ES-I3 (cell line): ENCODE data around the gene CAMTA1.

Source experiments
- H3K36me3 ChIP-seq: 2 replicates; pipeline ENCODE4 v1.6.1; 2013; ENCODE audit warnings: mild to moderate bottlenecking, low read length, control low read depth, moderate library complexity; ENCODE audit not compliant: insufficient read depth
- H3K4me1 ChIP-seq: 2 replicates; pipeline ENCODE4 v1.6.1; 2013; ENCODE audit warnings: mild to moderate bottlenecking, control low read depth, low read length; ENCODE audit not compliant: insufficient read depth
- H3K9ac ChIP-seq: 2 replicates; pipeline ENCODE4 v1.6.1; 2013; ENCODE audit warnings: low read depth, mild to moderate bottlenecking, low read length, moderate library complexity
- H3K9me3 ChIP-seq: 2 replicates; pipeline ENCODE4 v1.6.1; 2013; ENCODE audit warnings: mild to moderate bottlenecking, low read length, moderate library complexity; ENCODE audit not compliant: control insufficient read depth, insufficient read depth

Gene CAMTA1

GRCh38 chr1:7172804-7173203 lies 387.6 kb downstream of the CAMTA1 start:
- Histone ChIP-seq H3K4me1 (no peaks in the 10 kb centered on the region), H3K9ac (no peak overlapping the region), H3K9me3 (peaks cover 5% of the 10 kb centered on the region; the same call in 1 of the 2 replicates), H3K36me3 (no peaks in the 10 kb centered on the region)

- Histone ChIP-seq H3K36me3 (no peaks in the 10 kb centered on the region), H3K9me3 (peaks cover 5% of the 10 kb centered on the region; the same call in 1 of the 2 replicates), H3K4me1 (peaks cover 5% of the 10 kb centered on the region), H3K9ac (no peak overlapping the region)
Measured at GRCh38 chr1:7174561-7174960, 389.3 kb downstream of the CAMTA1 start.

GRCh38 chr1:7174980-7175906 lies 390.0 kb downstream of the CAMTA1 start:
- peaks cover 5% of the 10 kb centered on the region; the same call in 1 of the 2 replicates for H3K9me3 ChIP-seq
- H3K36me3 ChIP-seq: no peaks in the 10 kb centered on the region
- H3K9ac ChIP-seq: no peak overlapping the region
- H3K4me1 ChIP-seq: peaks cover 5% of the 10 kb centered on the region

GRCh38 chr1:7177021-7177420 lies 391.8 kb downstream of the CAMTA1 start:
- no peak overlapping the region for H3K9ac ChIP-seq
- H3K4me1 ChIP-seq: peaks cover 5% of the 10 kb centered on the region
- H3K9me3 ChIP-seq: peaks cover 5% of the 10 kb centered on the region; the same call in 1 of the 2 replicates
- no peaks in the 10 kb centered on the region for H3K36me3 ChIP-seq

GRCh38 chr1:7177438-7178146 lies 392.3 kb downstream of the CAMTA1 start:
- H3K36me3 ChIP-seq: no peaks in the 10 kb centered on the region
- no peak overlapping the region for H3K9ac ChIP-seq
- peaks cover 5% of the 10 kb centered on the region; the same call in 1 of the 2 replicates for H3K9me3 ChIP-seq
- H3K4me1 ChIP-seq: peaks cover 5% of the 10 kb centered on the region

- no peak overlapping the region for H3K9ac ChIP-seq
- H3K4me1 ChIP-seq: peaks cover 5% of the 10 kb centered on the region
- peaks cover 5% of the 10 kb centered on the region; the same call in 1 of the 2 replicates for H3K9me3 ChIP-seq
- no peaks in the 10 kb centered on the region for H3K36me3 ChIP-seq
Measured at GRCh38 chr1:7178336-7178735, 393.1 kb downstream of the CAMTA1 start.

- Histone ChIP-seq H3K36me3 (no peaks in the 10 kb centered on the region), H3K9ac (no peak overlapping the region), H3K4me1 (peaks cover 5% of the 10 kb centered on the region), H3K9me3 (peaks cover 5% of the 10 kb centered on the region; the same call in 1 of the 2 replicates)
Measured at GRCh38 chr1:7178741-7179140, 393.5 kb downstream of the CAMTA1 start.

- Histone ChIP-seq H3K36me3 (no peaks in the 10 kb centered on the region), H3K9me3 (no peaks in the 10 kb centered on the region), H3K4me1 (no peaks in the 10 kb centered on the region), H3K9ac (no peak overlapping the region)
Measured at GRCh38 chr1:7185721-7186120, 400.5 kb downstream of the CAMTA1 start.

GRCh38 chr1:7186382-7187111 lies 401.3 kb downstream of the CAMTA1 start:
- no peaks in the 10 kb centered on the region for H3K9me3 ChIP-seq
- no peaks in the 10 kb centered on the region for H3K4me1 ChIP-seq
- no peaks in the 10 kb centered on the region for H3K36me3 ChIP-seq
- no peak overlapping the region for H3K9ac ChIP-seq

- Histone ChIP-seq H3K9me3 (no peaks in the 10 kb centered on the region), H3K4me1 (no peaks in the 10 kb centered on the region), H3K9ac (no peak overlapping the region), H3K36me3 (no peaks in the 10 kb centered on the region)
Measured at GRCh38 chr1:7187112-7187493, 401.8 kb downstream of the CAMTA1 start.

- Histone ChIP-seq H3K36me3 (no peaks in the 10 kb centered on the region), H3K9me3 (no peaks in the 10 kb centered on the region), H3K4me1 (no peaks in the 10 kb centered on the region), H3K9ac (no peak overlapping the region)
Measured at GRCh38 chr1:7190261-7190660, 405.0 kb downstream of the CAMTA1 start.

GRCh38 chr1:7192453-7192852 lies 407.2 kb downstream of the CAMTA1 start:
- no peaks in the 10 kb centered on the region for H3K36me3 ChIP-seq
- no peaks in the 10 kb centered on the region for H3K9me3 ChIP-seq
- H3K4me1 ChIP-seq: no peaks in the 10 kb centered on the region
- no peak overlapping the region for H3K9ac ChIP-seq

GRCh38 chr1:7196036-7196911 lies 411.0 kb downstream of the CAMTA1 start:
- no peaks in the 10 kb centered on the region for H3K36me3 ChIP-seq
- peaks cover 3% of the 10 kb centered on the region; the same call in 1 of the 2 replicates for H3K4me1 ChIP-seq
- H3K9me3 ChIP-seq: no peaks in the 10 kb centered on the region
- H3K9ac ChIP-seq: no peak overlapping the region
